Tibial nerve (tissue), 4 donors: ENCODE data around the gene DENND2C. TPM values are rescaled to one million over a fixed set of nuclear protein-coding genes. Genes with fewer than 3 reads are reported as not detected.

Experiments
- DNase-seq, 2 donors: peaks; one replicate each; pipeline ENCODE4 v3.0.0-alpha.2; 2019; ENCODE audit warnings: low spot score in 2 of 2
- H3K27ac ChIP-seq, 4 donors: fragments of 200-600 bp; sonication (generic) in 3 of 4; one replicate each; pipeline ENCODE4 v1.5.1; 2017 to 2019; ENCODE audit warnings: mild to moderate bottlenecking in 1 of 4
- H3K27me3 ChIP-seq, 2 donors: fragments of 200-600 bp; sonication (generic) in 1 of 2; one replicate each; pipeline versions ENCODE4 v1.5.1 to v1.6.0; 2017 to 2019
- H3K36me3 ChIP-seq, 3 donors: fragments of 200-600 bp; sonication (generic); one replicate each; pipeline ENCODE4 v1.5.1; 2018 to 2019
- H3K4me1 ChIP-seq, 4 donors: fragments of 200-600 bp; sonication (generic) in 3 of 4; one replicate each; pipeline ENCODE4 v1.5.1; 2017 to 2019
- H3K4me3 ChIP-seq, 4 donors: fragments of 200-600 bp; sonication (generic) in 3 of 4; one replicate each; pipeline ENCODE4 v1.5.1; 2017 to 2019; ENCODE audit warnings: mild to moderate bottlenecking in 1 of 4, moderate library complexity in 1 of 4
- H3K9me3 ChIP-seq, 4 donors: fragments of 200-600 bp; sonication (generic) in 3 of 4; one replicate each; pipeline ENCODE4 v1.5.1; 2017 to 2019
- CTCF ChIP-seq, 5 experiments: fragments of 200-600 bp in 3 of 5; fragments of 450-650 bp in 2 of 5; sonication (generic) in 3 of 5; IDR thresholded peaks; one replicate each; pipeline ENCODE4 v1.5.1; 2016 to 2019; ENCODE audit warnings: antibody characterized with exemption in 5 of 5, mild to moderate bottlenecking in 3 of 5, moderate library complexity in 2 of 5
- EP300 ChIP-seq, 2 donors: sonication (generic); formaldehyde crosslinking; IDR thresholded peaks; one replicate each; pipeline ENCODE4 v1.6.1; 2017; ENCODE audit warnings: antibody characterized with exemption in 2 of 2, mild to moderate bottlenecking in 1 of 2
- POLR2A ChIP-seq, 2 donors: fragments of 450-650 bp; IDR thresholded peaks; one replicate each; pipeline ENCODE4 v1.6.1; 2017; ENCODE audit warnings: antibody characterized with exemption in 2 of 2, mild to moderate bottlenecking in 2 of 2, moderate library complexity in 2 of 2
- WGBS, 2 donors: methylation state at CpG; one replicate each; pipeline ENCODE4 v1.1.5; 2018; 5-methylcytosine and 5-hydroxymethylcytosine counted together
- total RNA-seq, 4 donors: library from RNA; depleted of rRNA; stranded (reverse); fragments of >200 nt; gene quantifications; one replicate each; pipeline ENCODE4 v1.1.0, GENCODE V29; 2016

The DENND2C gene
- total RNA-seq, 4 donors from 2014 or later = 2.4 to 4.5 (median 3.3) TPM

DNA sequence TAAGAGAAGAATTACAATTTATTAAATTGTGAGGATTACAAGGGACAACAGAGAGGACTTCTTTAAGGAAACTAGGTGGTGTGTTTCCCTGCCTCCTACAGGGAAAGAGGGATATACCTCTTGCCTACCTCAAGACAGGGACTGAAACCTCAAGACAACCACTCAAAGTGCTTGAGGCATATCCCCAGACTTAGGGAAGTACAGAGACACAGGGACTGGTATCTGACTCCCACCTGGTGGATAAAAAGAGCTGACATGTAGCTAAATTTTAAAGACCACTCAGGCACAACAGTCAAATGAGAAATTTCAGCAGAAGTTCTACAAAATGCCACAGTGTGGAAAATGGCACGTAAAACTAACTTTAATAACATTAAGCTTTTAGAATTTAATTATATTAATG lies 21.3 kb downstream of the DENND2C start:
- WGBS, 2 donors = 94 to 95% methylated on average over 1 of the region's 1 CpG
- no peaks in the 10 kb centered on the region for H3K4me1 ChIP-seq

DNA sequence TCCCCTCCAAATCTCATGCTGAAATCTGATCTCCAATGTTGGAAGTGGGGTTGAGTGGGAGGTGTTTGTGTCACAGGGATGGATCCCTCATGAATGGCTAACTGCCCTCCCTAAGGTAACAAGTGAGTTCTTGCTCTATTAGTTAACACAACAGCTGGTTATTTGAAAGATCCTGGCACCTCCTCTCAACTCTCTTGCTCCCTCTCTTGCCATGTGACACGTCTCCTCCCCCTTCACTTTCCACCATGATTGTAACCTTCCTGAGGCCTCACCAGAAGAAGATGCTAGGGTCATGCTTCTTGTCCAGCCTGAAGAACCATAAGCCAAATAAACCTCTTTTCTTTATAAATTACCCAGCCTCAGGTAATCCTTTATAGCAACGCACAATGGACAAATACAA lies 28.5 kb downstream of the DENND2C start:
- DNase-seq = no peak
- H3K9me3 ChIP-seq = no peaks in the 10 kb centered on the region
- TF ChIP-seq CTCF (IDR thresholded peaks at IDR 0.05) = no peak
- H3K27ac ChIP-seq = no peak overlapping the region
- no peaks in the 10 kb centered on the region for H3K36me3 ChIP-seq
- 83 to 88% methylated on average over 2 of the region's 2 CpGs for WGBS, 2 donors
- H3K4me1 ChIP-seq = no peaks in the 10 kb centered on the region
- no peak overlapping the region for H3K4me3 ChIP-seq
- no peaks in the 10 kb centered on the region for H3K27me3 ChIP-seq

More for the DNA sequence above, 21.3 kb downstream of the DENND2C start:
- TF ChIP-seq CTCF (IDR thresholded peaks at IDR 0.05) (no peak), POLR2A (IDR thresholded peaks at IDR 0.05) (no peak), EP300 (IDR thresholded peaks at IDR 0.05) (no peak)
- Histone ChIP-seq H3K4me3 (no peak overlapping the region), H3K9me3 (no peaks in the 10 kb centered on the region), H3K27ac (no peak overlapping the region), H3K36me3 (no peaks in the 10 kb centered on the region), H3K27me3 (no peaks in the 10 kb centered on the region)
- no peak for DNase-seq

DNA sequence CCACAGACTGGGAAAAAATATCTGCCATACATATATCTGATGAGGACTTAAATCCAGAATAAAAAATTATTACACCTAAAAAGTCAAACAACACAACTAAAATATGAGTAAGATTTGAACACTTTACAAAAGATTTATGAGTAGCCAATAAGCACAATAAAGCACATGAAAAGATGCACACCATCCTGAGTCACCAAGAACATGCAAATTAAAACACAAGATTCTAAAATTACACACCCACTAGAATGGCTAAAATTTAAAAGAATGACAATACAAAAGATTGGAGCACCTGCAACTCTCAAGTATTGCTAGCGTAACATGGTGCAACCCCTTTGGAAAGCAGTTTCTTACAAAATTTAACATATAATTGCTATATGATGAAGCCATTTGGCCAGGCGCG lies 30.9 kb downstream of the DENND2C start:
- H3K27ac ChIP-seq = no peak overlapping the region
- no peaks in the 10 kb centered on the region for H3K36me3 ChIP-seq
- 64 to 66% methylated on average over 3 of the region's 3 CpGs for WGBS, 2 donors
- H3K9me3 ChIP-seq = no peaks in the 10 kb centered on the region
- no peaks in the 10 kb centered on the region for H3K4me1 ChIP-seq
- H3K27me3 ChIP-seq = no peaks in the 10 kb centered on the region
- TF ChIP-seq POLR2A (IDR thresholded peaks at IDR 0.05) = no peak
- no peak for TF ChIP-seq EP300 (IDR thresholded peaks at IDR 0.05)
- TF ChIP-seq CTCF (IDR thresholded peaks at IDR 0.05) = no peak
- no peak for DNase-seq
- H3K4me3 ChIP-seq = no peak overlapping the region

- Histone ChIP-seq H3K4me3 (no peak overlapping the region), H3K9me3 (peaks cover 0 to 14% (median 0%) of the 10 kb centered on the region in 4 donors), H3K27me3 (no peaks in the 10 kb centered on the region), H3K36me3 (no peaks in the 10 kb centered on the region), H3K27ac (no peak overlapping the region), H3K4me1 (no peaks in the 10 kb centered on the region)
- no peak for DNase-seq
- no peak for TF ChIP-seq CTCF (IDR thresholded peaks at IDR 0.05)
- no peak for TF ChIP-seq EP300 (IDR thresholded peaks at IDR 0.05)
- TF ChIP-seq POLR2A (IDR thresholded peaks at IDR 0.05) = no peak
Measured at GRCh38 chr1:114632427-114632826, 37.4 kb downstream of the DENND2C start.

GRCh38 chr1:114627107-114627506 lies 42.7 kb downstream of the DENND2C start:
- WGBS, 2 donors = 17 to 27% methylated on average over 2 of the region's 2 CpGs
- H3K4me1 ChIP-seq = no peaks in the 10 kb centered on the region
- peaks cover 0 to 4% (median 0%) of the 10 kb centered on the region in 3 donors for H3K36me3 ChIP-seq
- H3K27me3 ChIP-seq = no peaks in the 10 kb centered on the region
- DNase-seq = no peak
- H3K9me3 ChIP-seq = peaks cover 0 to 8% (median 0%) of the 10 kb centered on the region in 4 donors
- no peak overlapping the region for H3K4me3 ChIP-seq
- TF ChIP-seq EP300 (IDR thresholded peaks at IDR 0.05) = no peak
- no peak for TF ChIP-seq POLR2A (IDR thresholded peaks at IDR 0.05)
- no peak for TF ChIP-seq CTCF (IDR thresholded peaks at IDR 0.05)
- no peak overlapping the region for H3K27ac ChIP-seq
